PC-9 (cell line): Measurements from ENCODE around the gene GPR143.

Source experiments
- CTCF ChIP-seq: fragments of 200-600 bp; sonication (generic); conservative IDR thresholded peaks from 2 replicates; pipeline ENCODE4 v1.6.1; 2017; ENCODE audit warnings: mixed run types, antibody characterized with exemption, mild to moderate bottlenecking, moderate library complexity
- EZH2 ChIP-seq: fragments of 200-600 bp; sonication (generic); IDR thresholded peaks from 2 replicates; pipeline ENCODE4 v1.8.0; 2017; ENCODE audit warnings: antibody characterized with exemption, low read depth

- TF ChIP-seq CTCF = no peak
- TF ChIP-seq EZH2 = no peak
These were observed 1.7 kb upstream of the GPR143 start for GRCh38 chrX:9767375-9767774.
